PC-9 (cell line): ENCODE results near the gene RNASET2. TPM values are rescaled to one million over a fixed set of nuclear protein-coding genes. Genes with fewer than 3 reads are reported as not detected.

Experiments used
- BruUV-seq: library from RNA; stranded (reverse); fragments of 400-500 nt; replicated peaks from 2 replicates; lab custom pipeline; 2021; lab: Mats Ljungman, UMichigan
- CTCF ChIA-PET: fragments of 300-600 bp; sonication (Branson Sonifier 250); formaldehyde crosslinking; loops from one replicate; lab custom pipeline; 2022; ENCODE audit warnings: antibody characterized with exemption; lab: Charles Lee
- POLR2A ChIA-PET: fragments of 300-600 bp; sonication (Branson Sonifier 250); formaldehyde crosslinking; loops from one replicate; lab custom pipeline; 2022; ENCODE audit warnings: antibody characterized with exemption; ENCODE audit not compliant: unreplicated experiment; lab: Charles Lee
- DNase-seq, 2 experiments: peaks; one replicate each; pipeline versions ENCODE4 v3.0.0 to v3.0.0-alpha.2; 2015 to 2022; ENCODE audit warnings: mixed read lengths in 1 of 2
- H2AFZ ChIP-seq: fragments of 200-600 bp; sonication (generic); 2 replicates; pipeline ENCODE4 v1.8.1; 2017; ENCODE audit warnings: antibody characterized with exemption
- H3F3A ChIP-seq: fragments of 200-600 bp; sonication (generic); 2 replicates; pipeline ENCODE4 v1.8.1; 2017; ENCODE audit warnings: antibody characterized with exemption, mild to moderate bottlenecking, low read depth; ENCODE audit not compliant: insufficient read depth
- H3K27ac ChIP-seq: fragments of 200-600 bp; sonication (generic); 2 replicates; pipeline ENCODE4 v1.6.1; 2016; ENCODE audit warnings: mixed run types
- H3K27me3 ChIP-seq: fragments of 200-600 bp; sonication (generic); 2 replicates; pipeline ENCODE4 v1.6.1; 2016; ENCODE audit warnings: low read depth, mixed run types; ENCODE audit not compliant: insufficient read depth
- H3K36me3 ChIP-seq: fragments of 200-600 bp; sonication (generic); 2 replicates; pipeline ENCODE4 v1.6.1; 2016; ENCODE audit warnings: low read depth, mixed run types
- H3K4me1 ChIP-seq: fragments of 200-600 bp; sonication (generic); replicated peaks from 2 replicates; pipeline ENCODE4 v1.6.1; 2016; ENCODE audit warnings: mixed run types; ENCODE audit not compliant: insufficient read depth
- H3K4me2 ChIP-seq: fragments of 200-600 bp; sonication (generic); 2 replicates; pipeline ENCODE4 v1.6.1; 2017; ENCODE audit warnings: mixed run types
- H3K4me3 ChIP-seq: fragments of 200-600 bp; sonication (generic); 2 replicates; pipeline ENCODE4 v1.6.1; 2016; ENCODE audit warnings: mixed run types
- H3K79me2 ChIP-seq: fragments of 200-600 bp; sonication (generic); 2 replicates; pipeline ENCODE4 v1.6.1; 2017; ENCODE audit warnings: low read depth, mixed run types
- H3K9me2 ChIP-seq: fragments of 200-600 bp; sonication (generic); 2 replicates; pipeline ENCODE4 v1.8.1; 2017; ENCODE audit warnings: mild to moderate bottlenecking; ENCODE audit not compliant: insufficient read depth
- H3K9me3 ChIP-seq: fragments of 200-600 bp; sonication (generic); 2 replicates; pipeline ENCODE4 v1.8.1; 2016; ENCODE audit warnings: low read depth; ENCODE audit not compliant: insufficient read depth
- H4K20me1 ChIP-seq: fragments of 200-600 bp; sonication (generic); 2 replicates; pipeline ENCODE4 v1.8.1; 2017; ENCODE audit not compliant: insufficient read depth
- EZH2 ChIP-seq: fragments of 200-600 bp; sonication (generic); IDR thresholded peaks from 2 replicates; pipeline ENCODE4 v1.8.0; 2017; ENCODE audit warnings: antibody characterized with exemption, low read depth
- intact Hi-C: fragments of 100-400 bp; cut with micrococcal nuclease; formaldehyde crosslinking; loops from one replicate; pipeline ENCODE4 v1.10.0; 2022; ENCODE audit not compliant: unreplicated experiment
- total RNA-seq: library from RNA; stranded (reverse); gene quantifications from 2 replicates; pipeline ENCODE4 v1.2.3, GENCODE V29; 2021
- TF ChIP-seq, protein P1 (sequence below): fragments of 200-600 bp; sonication (generic); conservative IDR thresholded peaks from 2 replicates; pipeline ENCODE4 v1.6.1; 2017; ENCODE audit warnings: mixed run types, antibody characterized with exemption, mild to moderate bottlenecking, moderate library complexity

RNASET2 gene
- total RNA-seq, 1 experiment from 2014 or later, result 16.3 TPM

DNA sequence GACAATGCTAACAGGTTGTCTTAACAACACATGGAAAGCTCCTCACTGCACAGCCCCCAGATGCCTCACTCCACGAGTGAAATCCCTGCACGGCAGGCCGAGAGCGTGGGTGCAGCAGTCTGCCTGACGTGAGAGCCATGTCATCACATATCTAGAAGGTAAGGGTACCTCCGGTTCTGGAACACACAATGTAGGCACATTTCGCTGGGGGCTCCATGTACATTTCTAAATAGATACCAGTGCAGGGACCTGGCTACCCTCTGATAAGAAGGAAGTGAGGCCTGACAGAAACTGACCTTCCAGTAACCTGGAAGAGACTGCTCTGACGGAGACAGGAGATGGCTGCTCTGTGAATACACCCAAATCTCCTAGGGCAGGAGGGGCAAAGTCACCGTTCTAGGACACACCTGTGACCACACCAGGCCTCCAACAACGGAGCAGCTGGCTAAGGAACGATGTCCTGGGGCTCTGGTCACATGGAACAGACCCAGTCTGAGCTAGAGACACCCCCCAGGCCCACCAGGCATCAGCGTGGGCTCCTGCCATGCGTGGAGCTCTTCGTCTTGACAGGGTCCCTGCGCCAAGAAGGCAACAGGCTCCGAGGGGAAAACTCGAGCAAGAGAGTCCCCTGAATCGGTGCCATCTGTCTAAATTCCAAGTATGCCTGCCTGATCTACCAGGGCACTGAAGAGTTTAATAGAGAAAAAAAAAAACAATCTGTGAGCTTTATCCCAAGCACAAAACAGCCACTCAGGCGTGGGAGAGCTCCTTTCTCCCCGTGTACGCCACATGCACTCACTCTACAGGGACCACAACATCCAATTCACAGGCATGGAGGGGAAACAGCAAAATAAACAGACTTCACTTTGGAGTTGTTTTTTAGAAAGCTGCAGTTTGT is 27.5 kb downstream of the RNASET2 start:
- H3K4me2 ChIP-seq, result no peak overlapping the region
- H3K27me3 ChIP-seq, result no peaks in the 10 kb centered on the region
- no peaks in the 10 kb centered on the region for H3K4me1 ChIP-seq
- no peak overlapping the region for H3K4me3 ChIP-seq
- H3K79me2 ChIP-seq, result no peaks in the 10 kb centered on the region
- no peaks in the 10 kb centered on the region for H3K9me3 ChIP-seq
- POLR2A ChIA-PET, result no interaction called here
- BruUV-seq, result no TSS peak
- H3F3A ChIP-seq, result peaks cover 6% of the 10 kb centered on the region; the same call in 1 of the 2 replicates
- TF ChIP-seq EZH2, result no peak
- no peak for DNase-seq
- intact Hi-C loops, result no loop called here
- no peaks in the 10 kb centered on the region for H3K9me2 ChIP-seq
- no peak overlapping the region for H2AFZ ChIP-seq
- H3K36me3 ChIP-seq, result no peaks in the 10 kb centered on the region
- H4K20me1 ChIP-seq, result no peaks in the 10 kb centered on the region
- CTCF ChIA-PET, result no interaction called here
- H3K27ac ChIP-seq, result no peak overlapping the region

DNA sequence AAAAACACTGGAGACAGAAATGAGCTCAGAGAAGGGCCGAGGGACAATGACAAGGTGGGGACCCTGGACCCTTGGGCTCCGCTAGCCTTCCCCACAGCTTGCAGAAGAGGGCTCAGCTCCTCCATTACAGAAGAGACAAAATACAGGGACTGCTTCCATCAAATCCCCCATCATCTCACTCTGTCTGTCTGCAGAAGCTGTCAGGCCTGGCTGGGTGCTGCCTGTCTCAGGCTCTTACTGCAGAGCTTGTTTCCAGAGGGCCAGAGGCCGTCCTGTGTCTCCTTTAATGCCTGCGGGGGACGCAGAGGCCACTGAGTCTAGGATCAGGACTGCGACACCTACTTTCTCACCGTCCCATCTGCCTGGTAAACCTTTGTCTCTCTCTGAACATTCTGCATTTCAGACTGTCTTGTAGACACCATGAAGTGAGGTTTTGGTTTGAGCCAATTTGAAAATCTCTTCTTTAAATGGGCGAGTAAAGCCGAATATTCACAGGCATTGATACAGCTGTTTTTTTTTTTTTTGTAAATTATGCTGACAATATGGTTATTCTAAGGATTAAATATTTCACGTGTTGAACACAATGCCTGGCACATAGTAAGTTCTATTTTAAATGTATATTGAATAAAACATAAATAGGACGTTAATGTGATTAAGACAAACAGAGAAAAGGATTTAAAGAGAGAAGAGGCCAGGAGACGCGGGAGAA is 28.3 kb downstream of the RNASET2 start:
- peaks cover 6% of the 10 kb centered on the region; the same call in 1 of the 2 replicates for H3F3A ChIP-seq
- TF ChIP-seq, protein P1, sequence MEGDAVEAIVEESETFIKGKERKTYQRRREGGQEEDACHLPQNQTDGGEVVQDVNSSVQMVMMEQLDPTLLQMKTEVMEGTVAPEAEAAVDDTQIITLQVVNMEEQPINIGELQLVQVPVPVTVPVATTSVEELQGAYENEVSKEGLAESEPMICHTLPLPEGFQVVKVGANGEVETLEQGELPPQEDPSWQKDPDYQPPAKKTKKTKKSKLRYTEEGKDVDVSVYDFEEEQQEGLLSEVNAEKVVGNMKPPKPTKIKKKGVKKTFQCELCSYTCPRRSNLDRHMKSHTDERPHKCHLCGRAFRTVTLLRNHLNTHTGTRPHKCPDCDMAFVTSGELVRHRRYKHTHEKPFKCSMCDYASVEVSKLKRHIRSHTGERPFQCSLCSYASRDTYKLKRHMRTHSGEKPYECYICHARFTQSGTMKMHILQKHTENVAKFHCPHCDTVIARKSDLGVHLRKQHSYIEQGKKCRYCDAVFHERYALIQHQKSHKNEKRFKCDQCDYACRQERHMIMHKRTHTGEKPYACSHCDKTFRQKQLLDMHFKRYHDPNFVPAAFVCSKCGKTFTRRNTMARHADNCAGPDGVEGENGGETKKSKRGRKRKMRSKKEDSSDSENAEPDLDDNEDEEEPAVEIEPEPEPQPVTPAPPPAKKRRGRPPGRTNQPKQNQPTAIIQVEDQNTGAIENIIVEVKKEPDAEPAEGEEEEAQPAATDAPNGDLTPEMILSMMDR, result no peak
- no peak for TF ChIP-seq EZH2
- H3K36me3 ChIP-seq, result no peaks in the 10 kb centered on the region
- no TSS peak for BruUV-seq
- no peak for DNase-seq
- ChIA-PET CTCF (interaction anchor here (0.6 kb wide), 1 partner anchor 26 kb away, joined by 4 read pairs; no protein-coding TSS in a partner anchor), POLR2A (no interaction called here)
- no peaks in the 10 kb centered on the region for H4K20me1 ChIP-seq
- H3K27ac ChIP-seq, result no peak overlapping the region
- no peaks in the 10 kb centered on the region for H3K4me1 ChIP-seq
- no peak overlapping the region for H2AFZ ChIP-seq
- no peaks in the 10 kb centered on the region for H3K27me3 ChIP-seq
- H3K4me2 ChIP-seq, result no peak overlapping the region
- H3K4me3 ChIP-seq, result no peak overlapping the region
- H3K79me2 ChIP-seq, result no peaks in the 10 kb centered on the region
- intact Hi-C loops, result no loop called here
- H3K9me2 ChIP-seq, result no peaks in the 10 kb centered on the region
- no peaks in the 10 kb centered on the region for H3K9me3 ChIP-seq

DNA sequence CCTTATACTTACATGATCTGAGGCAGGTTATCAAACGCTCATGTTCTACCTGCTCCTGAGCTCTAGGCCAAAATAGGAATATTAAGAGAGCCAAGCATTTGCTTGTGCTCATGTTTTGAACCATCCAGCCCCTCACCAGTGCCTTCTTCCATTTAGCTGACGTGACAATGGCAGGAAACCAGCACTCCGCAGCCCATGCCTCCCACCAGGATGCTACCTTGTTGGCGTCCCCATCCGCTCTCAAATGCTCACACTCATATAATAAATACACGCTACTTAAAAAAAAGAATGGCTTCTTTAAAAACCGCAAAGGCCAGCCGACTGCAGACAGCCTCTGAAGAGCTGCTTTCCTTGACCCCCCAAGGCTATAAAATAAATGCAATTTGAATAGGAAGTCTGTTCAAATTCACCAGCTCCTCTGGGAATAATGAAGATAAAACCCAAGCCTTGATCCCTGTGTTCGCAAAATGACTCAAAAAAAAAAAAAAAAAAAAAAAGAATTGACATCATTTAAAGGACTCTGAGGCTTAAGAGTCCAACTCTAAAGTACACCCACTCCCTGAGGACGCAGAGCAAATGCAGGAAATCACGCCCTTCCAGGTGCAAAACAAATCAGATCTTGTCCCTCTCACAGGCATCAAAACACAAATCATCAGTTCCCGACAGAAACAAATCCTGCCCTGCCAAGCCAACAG is 29.0 kb downstream of the RNASET2 start:
- no peak for TF ChIP-seq EZH2
- TF ChIP-seq, protein P1, result no peak
- CTCF ChIA-PET, result interaction anchor here (0.6 kb wide), 2 partner anchors 27 to 66 kb away, joined by 4 read pairs; no protein-coding TSS in a partner anchor
- intact Hi-C loops, result no loop called here
- H2AFZ ChIP-seq, result no peak overlapping the region
- H3K9me3 ChIP-seq, result no peaks in the 10 kb centered on the region
- POLR2A ChIA-PET, result no interaction called here
- H3K36me3 ChIP-seq, result no peaks in the 10 kb centered on the region
- no peak overlapping the region for H3K4me2 ChIP-seq
- no peaks in the 10 kb centered on the region for H3K79me2 ChIP-seq
- no peaks in the 10 kb centered on the region for H4K20me1 ChIP-seq
- BruUV-seq, result no TSS peak
- H3K4me3 ChIP-seq, result no peak overlapping the region
- H3K9me2 ChIP-seq, result no peaks in the 10 kb centered on the region
- H3K27me3 ChIP-seq, result no peaks in the 10 kb centered on the region
- H3K4me1 ChIP-seq, result no peaks in the 10 kb centered on the region
- peaks cover 6% of the 10 kb centered on the region; the same call in 1 of the 2 replicates for H3F3A ChIP-seq
- H3K27ac ChIP-seq, result no peak overlapping the region
- DNase-seq, result no peak
